NOMO-1 treated with dmso at 0.1 percent for 144 hours (cell line): ENCODE results near the gene CEACAM3.
A peak's percentile ranks its signal among the peaks of the same experiment; 100 is the strongest.
"Not testable (repeated sequence)": the region's sequence is repeated elsewhere in the genome, so short reads cannot be mapped to it uniquely, and the experiment has no call there.

Source experiments
- DNase-seq: peaks from one replicate; lab custom pipeline; 2025; ENCODE audit not compliant: unreplicated experiment; lab: John Stamatoyannopoulos, UW

Gene CEACAM3

DNA sequence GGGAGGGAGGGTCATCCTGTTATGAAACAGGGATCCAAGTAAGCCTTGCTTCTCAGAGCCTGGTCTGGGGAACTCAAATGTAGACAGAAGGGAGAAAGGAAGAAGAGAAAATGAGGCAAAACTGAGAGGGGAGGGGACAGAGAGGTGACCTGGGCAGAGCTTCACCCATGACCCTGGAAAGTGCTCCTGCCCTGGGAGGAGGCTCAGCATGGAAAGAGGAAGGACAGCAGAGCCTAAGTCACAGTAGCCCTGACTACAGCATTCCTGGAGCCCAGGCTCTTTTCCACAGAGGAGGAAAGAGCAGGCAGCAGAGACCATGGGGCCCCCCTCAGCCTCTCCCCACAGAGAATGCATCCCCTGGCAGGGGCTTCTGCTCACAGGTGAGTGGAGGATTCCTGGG, at the start of gene CEACAM3:
TSS of gene CEACAM3 (plus strand) at position 226 of the 400 bp plus-strand sequence. CDS start at position 317, 91 bp downstream.
- DNase-seq, result no peak

DNA sequence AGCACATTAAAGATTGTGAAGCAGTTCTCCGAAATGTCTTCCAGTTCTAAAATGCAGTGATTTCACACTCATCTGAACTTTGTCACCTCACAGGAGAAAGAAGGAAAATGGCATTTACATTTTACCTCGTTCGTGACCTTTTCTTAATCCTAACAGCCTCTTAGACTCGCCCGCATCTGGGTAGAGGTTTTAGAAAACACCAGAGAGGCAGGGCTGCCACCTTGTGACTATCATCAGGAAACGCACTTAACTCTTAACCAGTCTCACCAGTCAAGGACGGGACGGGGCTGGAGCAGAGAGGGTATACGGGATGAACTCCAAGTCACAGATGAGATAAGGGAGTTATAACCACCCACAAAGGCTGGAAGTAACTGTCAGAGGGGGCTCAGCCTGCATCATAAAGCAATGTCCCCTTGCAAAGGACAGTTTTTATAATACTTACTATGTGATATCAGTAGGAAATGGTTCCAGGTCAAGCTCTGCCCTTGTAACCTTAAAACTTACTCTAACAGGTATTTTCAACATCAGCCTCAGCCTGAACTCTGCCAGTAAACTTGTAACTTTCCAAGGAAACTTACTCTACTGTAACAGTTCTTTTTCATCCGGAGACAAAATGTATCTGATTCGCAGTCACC, 49.7 kb upstream of the CEACAM3 start:
- no peak for DNase-seq

DNA sequence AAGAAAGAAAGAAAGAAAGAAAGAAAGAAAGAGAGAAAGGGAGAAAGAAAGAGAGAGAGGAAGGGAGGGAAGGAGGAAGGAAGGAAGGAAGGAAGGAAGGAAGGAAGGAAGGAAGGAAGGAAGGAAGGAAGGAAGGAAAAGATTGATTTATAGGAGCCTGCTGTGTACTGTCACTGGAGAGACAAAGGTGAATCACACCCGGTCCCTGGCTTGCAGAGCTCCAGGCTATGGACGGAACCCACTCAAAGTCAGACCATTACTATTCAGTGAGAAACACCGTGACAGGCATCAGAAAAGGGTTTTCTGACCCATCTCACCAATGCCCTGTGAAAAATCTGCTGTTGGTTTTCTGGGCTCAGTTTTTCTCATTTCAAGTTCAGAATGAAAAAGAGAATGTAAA, 48.4 kb upstream of the CEACAM3 start:
- no peak for DNase-seq

DNA sequence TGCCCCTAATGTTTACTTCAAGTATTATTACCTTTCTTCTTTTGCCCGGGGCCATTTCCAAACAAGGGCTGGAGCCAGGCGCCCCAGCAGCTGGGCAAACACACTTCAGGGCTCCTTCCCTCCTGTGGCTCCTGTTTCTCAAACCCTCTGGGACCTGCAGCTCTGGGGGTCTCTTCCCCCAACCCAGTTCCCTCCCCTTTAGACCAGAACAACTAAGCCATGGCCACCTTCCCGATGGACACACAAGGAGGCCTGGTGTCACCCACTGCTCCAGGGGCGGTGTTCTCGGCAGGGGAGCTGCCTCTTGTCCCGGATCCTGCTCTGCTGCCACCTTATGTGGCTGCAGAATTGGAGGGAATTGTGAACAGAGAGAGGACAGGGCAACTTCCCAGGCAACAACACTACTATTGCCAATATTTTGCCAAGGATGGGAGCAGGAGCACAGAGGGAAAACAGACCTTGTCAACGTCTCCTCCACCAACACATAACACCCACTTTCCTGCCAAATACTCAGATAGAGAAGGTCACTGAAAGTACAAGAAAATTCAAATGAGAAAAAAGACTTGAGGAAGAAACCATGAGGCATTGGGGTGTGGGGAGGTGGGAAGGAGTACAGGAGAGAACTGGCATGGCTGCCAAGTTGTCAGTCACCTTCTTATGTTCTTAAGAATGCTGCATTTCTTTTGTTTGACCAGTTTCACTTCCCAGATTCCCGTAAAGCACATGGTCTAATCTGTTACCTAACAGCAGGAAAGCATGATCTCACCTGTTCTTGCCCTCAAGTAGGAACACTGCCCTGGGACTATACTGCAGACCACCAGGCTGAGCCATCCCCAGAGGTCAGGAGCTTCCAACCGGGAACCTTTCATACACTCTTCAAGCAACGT, 45.9 kb upstream of the CEACAM3 start:
- peak; percentile 18 for DNase-seq

DNA sequence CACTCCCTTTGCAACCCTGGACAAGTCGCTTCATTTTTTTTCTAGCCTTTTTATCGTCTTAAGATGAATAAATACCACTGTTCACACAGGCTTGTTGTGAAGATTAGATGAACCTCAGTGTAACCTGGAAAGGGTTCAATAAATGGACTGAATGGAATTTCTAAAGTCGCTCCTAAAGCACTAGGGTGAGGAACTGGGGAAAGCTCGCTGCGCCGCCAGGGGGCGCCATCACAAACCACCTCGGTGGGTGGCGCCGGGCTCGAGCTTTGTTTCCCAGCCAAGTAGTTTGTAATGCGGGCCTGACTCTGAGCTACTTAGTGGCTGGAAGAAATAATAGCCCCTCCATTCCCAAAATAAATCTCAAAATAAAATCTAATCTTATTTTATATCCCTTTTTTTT, 43.2 kb upstream of the CEACAM3 start:
- DNase-seq, result no peak

DNA sequence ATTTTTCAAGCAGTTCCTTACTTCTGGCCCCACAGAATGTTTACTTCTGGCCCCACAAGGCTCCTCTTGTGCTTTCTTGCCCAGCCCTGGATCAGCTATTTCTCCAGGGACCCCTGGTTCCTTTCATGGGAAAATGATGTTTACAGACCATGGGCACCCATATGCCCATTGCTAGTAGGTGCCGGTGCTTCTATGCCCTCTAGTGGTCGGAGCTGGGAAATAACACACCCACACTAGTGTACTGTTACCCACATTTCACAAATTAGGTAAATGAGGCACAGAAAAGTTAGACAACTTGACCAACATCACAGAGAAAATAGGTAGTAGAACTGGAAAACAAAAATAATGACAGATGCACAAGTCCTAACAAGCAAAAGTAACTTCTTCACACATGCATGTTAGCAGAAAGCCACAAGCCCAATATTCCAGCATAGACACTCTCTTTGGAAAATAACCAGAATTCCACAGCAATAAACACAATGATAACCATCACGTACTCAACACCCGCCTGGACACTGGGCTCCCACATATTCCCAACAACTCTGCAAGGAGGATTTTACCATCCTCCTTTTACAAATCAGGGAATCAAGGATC, 42.4 kb upstream of the CEACAM3 start:
- DNase-seq, result no peak

DNA sequence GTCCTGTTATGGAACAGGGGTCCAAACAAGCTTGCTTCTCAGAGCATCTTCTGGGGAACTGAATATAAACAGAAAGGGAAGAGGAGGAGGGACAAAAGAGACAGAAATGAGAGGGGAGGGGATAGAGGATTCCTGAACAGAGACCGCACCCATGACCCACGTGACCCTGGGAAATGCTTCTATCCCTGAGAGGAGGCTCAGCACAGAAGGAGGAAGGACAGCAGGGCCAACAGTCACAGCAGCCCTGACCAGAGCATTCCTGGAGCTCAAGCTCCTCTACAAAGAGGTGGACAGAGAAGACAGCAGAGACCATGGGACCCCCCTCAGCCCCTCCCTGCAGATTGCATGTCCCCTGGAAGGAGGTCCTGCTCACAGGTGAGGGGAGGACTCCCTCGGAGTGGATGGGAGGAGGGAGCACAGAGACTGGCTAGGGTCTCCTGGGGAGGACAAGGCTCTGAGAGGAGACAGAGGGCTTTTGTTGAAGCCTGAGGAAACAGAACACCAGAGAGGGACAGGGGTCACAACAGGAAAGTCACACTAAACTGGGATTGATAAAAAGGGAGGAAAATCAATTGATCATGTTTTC, 41.0 kb upstream of the CEACAM3 start, which contains the start of gene CEACAM6:
TSS of gene CEACAM6 (plus strand) at position 203 of the 586 bp plus-strand sequence. CDS start at position 312, 109 bp downstream.
- DNase-seq, result no peak

DNA sequence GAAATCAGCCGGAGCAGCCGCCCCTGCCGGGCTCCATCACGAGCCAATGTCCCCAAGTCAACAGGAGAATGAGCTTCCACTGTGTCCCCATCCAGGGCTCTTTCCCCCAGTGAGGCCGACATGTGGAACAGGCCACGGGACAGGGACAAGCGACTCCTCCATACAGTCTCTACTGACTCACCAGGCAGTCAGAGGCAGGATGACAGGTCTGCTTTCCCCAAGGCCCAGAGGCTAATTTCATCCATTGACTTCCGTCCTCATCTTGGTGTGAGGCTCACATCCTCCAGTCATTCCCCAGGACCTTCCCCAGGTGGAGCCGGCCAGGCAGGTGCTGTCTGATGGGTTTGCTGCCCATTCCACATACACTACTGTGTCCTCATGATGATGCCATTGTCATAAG, 37.5 kb upstream of the CEACAM3 start:
- no peak for DNase-seq

DNA sequence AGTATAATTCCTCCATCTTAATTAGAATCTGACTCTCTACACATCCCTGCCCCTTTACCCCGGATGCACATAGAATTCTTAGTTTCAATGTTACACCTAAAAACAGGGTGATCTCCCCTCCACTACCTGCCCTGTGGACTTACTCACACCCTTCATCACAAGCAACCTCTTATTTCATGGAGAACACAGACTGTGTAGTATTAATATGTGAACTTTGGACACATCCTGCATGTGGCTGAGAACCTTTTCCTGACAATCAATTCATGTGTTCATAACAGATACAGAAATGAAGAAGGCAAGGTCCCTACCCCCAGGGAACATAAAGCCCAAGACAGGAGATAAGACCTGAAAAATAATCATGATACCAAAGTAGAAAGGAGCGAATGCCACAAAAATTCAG, 29.3 kb upstream of the CEACAM3 start:
- no peak for DNase-seq

DNA sequence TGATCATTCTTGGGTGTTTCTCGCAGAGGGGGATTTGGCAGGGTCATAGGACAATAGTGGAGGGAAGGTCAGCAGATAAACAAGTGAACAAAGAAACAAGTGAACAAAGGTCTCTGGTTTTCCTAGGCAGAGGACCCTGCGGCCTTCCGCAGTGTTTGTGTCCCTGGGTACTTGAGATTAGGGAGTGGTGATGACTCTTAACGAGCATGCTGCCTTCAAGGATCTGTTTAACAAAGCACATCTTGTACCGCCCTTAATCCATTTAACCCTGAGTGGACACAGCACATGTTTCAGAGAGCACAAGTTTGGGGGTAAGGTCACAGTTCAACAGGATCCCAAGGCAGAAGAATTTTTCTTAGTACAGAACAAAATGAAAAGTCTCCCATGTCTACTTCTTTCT, 28.3 kb upstream of the CEACAM3 start:
- DNase-seq, result not testable (repeated sequence)

DNA sequence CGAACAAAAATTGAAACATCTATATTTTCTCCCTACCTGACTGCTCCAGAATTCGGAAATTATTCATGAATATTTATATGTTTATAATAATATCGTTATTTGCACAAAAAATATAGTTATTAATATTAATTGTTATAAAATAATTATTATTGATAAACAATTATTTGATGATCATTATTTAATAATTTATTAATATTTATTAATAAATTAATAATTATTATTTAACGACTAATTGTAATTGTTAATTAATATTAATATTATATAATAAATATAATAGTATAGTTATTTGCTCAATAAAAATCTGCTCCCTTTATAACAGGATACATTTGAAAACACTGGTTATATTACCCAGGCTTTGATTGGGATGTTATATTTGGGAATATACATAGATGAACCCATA, 26.8 kb upstream of the CEACAM3 start:
- no peak for DNase-seq

DNA sequence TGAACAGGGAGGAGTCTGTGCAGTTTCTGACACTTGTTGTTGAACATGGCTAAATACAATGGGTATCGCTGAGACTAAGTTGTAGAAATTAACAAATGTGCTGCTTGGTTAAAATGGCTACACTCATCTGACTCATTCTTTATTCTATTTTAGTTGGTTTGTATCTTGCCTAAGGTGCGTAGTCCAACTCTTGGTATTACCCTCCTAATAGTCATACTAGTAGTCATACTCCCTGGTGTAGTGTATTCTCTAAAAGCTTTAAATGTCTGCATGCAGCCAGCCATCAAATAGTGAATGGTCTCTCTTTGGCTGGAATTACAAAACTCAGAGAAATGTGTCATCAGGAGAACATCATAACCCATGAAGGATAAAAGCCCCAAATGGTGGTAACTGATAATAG, 25.0 kb upstream of the CEACAM3 start:
- DNase-seq, result no peak

DNA sequence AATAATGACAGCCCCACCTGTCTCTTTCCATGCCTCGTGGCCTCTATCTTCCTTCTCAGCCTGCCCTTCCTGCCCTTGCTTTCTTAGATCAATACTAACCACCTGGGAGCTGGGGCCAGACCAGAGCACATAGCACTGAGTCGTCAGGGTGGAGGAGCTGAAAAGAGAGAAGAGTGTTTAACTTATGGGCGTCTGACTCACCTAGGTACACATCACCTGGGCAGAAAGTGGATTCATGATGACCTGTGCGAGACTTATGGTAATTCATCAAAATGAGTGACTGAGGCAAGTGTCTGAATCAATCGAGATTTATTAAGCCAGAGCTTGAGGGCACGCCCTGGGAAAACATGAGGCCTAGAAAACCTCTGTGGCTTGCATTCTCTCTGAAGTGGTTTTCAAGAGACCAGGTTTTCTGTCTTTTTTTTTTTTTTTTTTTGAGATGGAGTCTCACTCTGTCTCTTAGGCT, 21.8 kb upstream of the CEACAM3 start:
- no peak for DNase-seq

DNA sequence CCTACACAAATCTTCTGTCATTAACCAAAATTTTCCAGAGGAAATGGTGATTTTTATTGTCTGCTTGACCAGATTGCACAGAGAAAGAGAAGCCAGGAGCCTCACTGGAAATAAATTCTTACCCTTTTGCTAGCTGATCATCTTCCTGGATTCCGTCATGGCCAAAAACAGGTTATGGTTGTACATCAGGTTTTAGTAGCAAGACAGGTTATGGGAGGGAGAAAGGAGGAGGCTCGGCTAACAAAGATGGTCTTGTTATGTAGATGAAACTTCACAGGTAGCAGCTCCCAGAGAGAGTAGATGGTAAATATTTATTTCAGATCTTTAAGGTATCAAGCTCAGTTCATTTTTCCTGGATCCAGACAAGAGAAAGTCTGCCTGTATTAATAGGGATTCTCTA, 19.7 kb upstream of the CEACAM3 start:
- DNase-seq, result no peak

DNA sequence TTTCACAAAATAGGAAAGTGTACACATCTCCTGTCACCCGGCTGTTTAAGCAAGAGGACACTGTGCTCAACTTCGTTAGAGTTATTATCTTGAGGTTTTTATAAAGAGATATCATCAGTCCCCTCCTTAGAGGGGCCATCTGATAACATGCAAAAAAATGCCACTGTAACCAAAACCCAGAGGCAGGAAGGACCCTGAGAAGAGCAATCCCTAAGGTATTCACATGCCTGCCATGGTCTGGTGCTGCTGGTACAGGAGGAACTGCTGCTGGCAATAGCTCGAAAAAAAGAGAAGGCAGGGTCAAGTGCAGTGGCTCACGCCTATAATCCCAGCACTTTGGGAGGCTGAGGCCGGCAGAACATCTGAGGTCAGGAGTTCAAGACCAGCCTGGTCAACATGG, 12.8 kb upstream of the CEACAM3 start:
- no peak for DNase-seq

DNA sequence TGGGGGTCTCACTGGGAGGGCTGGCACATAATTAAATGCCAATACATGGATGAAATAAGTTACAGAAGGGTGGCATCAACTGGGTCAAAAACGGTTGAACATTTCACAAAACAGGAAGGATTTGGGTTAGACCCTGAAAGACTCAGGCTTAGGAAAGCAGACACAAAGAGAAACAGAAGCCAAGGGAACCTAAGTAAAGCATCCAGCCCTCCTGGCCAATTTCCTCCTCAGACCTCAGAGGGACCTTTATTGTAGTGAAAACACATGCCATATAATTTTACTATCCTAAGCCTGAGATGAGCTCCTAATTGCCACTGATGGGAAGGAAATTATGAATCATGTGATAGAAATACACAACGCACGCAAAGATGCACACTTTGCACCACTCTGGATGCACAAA, 12.1 kb upstream of the CEACAM3 start:
- DNase-seq, result no peak

DNA sequence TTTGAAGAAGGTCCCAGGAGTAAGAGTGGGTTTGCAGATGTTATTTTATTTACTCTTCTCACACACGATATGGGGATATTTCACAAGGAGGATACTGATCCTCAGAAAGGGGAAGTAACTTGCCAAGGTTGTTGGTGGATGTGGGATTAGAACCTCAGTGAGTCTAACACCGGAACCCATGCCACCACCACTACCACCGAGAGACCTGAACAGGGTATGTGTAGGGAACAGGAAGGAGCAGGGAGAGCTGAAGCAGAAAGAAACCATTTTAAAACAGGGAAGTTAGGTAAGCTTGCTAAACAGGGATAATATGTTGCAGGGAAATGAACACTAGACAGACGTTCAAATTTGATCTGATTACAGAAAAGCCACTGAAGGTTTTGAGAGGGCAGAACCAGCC, 11.6 kb upstream of the CEACAM3 start:
- DNase-seq, result peak; percentile 79

DNA sequence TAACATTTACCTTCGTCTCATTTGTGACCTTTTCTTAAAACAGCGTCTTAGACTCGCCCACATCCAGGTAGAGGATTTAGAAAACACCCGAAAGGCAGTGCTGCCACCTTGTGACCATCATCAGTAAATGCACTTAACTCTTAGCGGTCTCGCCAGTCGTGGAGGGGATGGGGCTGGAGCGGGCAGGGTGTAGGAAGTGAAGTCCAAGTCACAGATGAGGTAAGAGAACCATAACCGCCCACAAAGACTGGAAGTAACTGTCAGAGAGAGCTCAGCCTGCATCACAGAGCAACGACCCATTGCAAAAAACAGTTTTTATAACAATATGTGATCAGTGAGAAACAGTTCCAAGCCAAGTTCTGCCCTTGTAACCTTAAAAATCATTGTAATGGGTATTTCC, 10.7 kb upstream of the CEACAM3 start:
- peak; percentile 95 for DNase-seq

DNA sequence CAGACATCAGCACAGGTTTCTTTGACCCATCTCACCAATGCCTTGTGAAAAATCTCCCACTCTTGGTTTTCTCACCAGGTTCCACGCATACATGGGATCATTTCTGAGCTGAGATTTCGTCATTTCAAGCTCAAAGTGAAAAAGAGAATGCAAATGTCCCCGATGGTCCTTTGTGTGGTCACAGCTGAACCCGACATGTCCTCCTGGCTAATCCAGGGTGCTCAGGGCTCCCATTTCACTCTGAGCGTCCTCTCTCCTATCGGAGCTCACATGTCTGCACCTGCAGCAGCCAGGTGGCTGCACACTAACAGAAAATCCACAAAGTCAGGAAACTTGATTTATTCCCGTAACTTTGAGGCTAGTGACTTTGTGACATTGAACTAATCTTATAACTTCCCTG, 9.3 kb upstream of the CEACAM3 start:
- DNase-seq, result no peak

DNA sequence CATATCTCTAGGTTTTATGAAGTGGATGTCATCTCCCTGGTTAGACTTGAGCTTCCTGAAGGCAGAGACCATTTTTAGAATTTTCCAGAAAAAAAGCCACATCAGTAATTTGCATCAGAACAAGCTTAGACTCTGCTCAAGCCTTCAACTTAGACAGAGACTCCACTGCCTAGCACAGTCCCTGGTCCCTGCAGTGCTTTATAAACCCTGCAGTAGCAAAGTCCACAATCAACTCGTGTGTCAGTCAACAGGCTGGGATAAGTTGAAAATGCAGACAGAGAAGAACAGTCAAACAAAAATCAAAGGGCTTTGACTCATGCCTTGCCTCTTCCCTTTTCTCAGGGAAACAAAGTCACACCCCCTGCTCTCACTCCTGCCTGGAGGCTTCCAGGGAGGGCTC, 7.9 kb upstream of the CEACAM3 start:
- not testable (repeated sequence) for DNase-seq

DNA sequence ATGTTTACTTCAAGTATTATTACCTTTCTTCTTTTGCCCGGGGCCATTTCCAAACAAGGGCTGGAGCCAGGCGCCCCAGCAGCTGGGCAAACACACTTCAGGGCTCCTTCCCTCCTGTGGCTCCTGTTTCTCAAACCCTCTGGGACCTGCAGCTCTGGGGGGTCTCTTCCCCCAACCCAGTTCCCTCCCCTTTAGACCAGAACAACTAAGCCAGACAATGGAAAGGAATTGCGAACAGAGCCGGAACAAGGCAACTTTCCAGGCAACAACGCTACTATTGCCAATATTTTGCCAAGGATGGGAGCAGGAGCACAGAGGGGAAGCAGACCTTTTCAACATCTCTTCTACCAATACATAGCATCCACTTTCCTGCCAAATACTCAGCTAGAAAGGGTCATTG, 7.3 kb upstream of the CEACAM3 start:
- DNase-seq, result not testable (repeated sequence)
